ENCODE measurements around the gene CAVIN1. TPM values are rescaled to one million over a fixed set of nuclear protein-coding genes. Genes with fewer than 3 reads are reported as not detected.

Gene CAVIN1
- total RNA-seq, 2 experiments from 2014 or later = 1.7 to 2.0 TPM

DNA sequence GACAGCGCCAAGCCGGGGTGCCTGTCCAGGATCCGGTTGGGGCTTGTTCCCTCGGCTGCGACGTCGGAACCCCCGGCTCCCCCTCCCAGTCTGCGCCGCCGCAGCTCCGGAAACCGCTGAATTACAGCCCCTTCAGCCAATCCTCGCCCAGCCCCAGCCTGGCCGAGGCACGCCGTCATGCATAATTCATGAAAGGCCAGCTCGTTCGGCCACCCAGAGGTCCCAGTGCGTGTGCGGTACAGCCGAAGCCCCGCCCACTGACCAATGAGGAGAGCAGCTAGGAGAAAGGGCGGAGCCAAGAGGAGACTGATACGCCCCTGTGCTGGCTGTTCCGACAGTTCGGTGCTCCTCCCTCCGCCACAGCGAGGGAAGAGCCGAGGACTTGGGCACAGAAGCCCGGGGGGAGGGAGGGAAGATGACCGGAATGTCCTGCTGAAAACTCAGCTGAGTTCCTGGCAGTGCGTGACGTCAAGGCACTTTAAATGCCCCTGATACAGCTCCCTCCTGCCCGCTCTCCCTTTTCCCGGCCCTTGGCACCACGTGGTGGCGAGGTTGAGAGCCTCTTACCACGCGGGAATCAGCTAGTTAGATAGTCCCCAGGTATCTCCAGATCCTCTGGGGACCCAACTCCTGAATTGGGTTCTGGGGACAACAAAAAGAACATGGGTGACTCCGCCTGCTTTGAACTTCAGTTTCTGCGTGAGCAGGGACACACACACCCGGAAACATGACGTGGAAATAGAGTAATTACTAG, 34.5 kb downstream of the CAVIN1 start, which contains the start of gene STAT3:
TSS of gene STAT3 (minus strand) at position 62 of the 754 bp plus-strand sequence. CDS start 39,926 bp downstream, outside the sequence.
- H3K4me1 Mint-ChIP-seq (ENCODE audit: low read depth) = peaks cover 51% of the 10 kb centered on the region
- ChIA-PET POLR2A (interaction anchor here (0.6 to 3.2 kb wide), 32 partner anchors 8 to 927 kb away, joined by 3 to 24 read pairs (median 4); partner anchors contain the start of genes BECN1, DHX58 and STAT5A), CTCF (interaction anchor here (0.7 to 7.7 kb wide), 25 partner anchors 10 to 369 kb away, joined by 3 to 74 read pairs (median 4); partner anchors contain the start of genes NKIRAS2 and STAT5A)
- no peaks in the 10 kb centered on the region for H3K9me3 Mint-ChIP-seq (ENCODE audit: insufficient read depth)
- peak within 1 kb of the TSS; percentile 89 for H3K4me3 Mint-ChIP-seq
- H3K36me3 Mint-ChIP-seq (ENCODE audit: low read depth) = peaks cover 14% of the 10 kb centered on the region
- no peaks in the 10 kb centered on the region for H3K27me3 Mint-ChIP-seq (ENCODE audit: low read depth)
- peak; percentile 94 for ATAC-seq
- DNase-seq = peak; percentile 100
- peak within 1 kb of the TSS; percentile 99 for H3K27ac Mint-ChIP-seq

DNA sequence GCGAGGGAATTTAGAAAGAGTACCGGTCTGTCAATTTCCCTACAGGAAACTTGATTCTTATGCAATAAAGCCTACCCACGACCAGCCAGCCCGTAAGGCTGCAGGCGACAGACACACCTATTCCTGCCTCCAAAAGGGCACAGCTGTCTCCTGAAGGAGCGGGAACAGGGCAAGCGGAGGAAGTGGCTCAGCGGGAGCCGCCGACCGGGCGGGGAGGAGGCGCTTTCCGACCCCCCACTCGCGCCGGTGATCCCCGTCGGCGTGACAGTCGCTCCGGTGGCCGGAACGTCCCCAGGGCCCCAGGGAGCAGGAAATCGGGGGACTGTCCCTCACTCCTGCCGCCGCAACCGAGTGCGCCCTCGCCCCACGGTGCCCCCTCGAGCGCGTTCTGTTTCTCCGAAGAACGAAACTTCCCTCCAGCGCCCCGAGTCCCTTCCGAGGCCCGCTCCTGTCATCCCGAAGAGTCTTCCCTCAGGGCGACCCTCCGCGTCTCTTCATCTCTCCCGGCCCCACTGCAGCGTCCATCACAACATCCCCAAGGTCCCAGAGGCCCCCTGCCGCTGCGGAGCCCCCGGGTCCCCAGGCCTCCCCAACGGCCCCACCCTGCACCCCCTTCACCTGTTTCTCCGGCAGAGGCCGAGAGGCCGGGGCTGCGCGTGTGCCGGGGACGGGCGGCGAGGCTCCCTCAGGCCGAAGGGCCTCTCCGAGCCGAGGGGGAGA, 35.2 kb downstream of the CAVIN1 start:
- DNase-seq = peak; percentile 51
- no peaks in the 10 kb centered on the region for H3K9me3 Mint-ChIP-seq (ENCODE audit: insufficient read depth)
- H3K27ac Mint-ChIP-seq = peak overlapping the region; percentile 99
- H3K36me3 Mint-ChIP-seq (ENCODE audit: low read depth) = peaks cover 14% of the 10 kb centered on the region
- H3K4me1 Mint-ChIP-seq (ENCODE audit: low read depth) = peaks cover 49% of the 10 kb centered on the region
- ChIA-PET POLR2A (interaction anchor here (0.8 to 3.2 kb wide), 29 partner anchors 9 to 928 kb away, joined by 3 to 24 read pairs (median 4); partner anchors contain the start of genes DHX58 and STAT5A), CTCF (interaction anchor here (0.7 to 7.7 kb wide), 21 partner anchors 9 to 368 kb away, joined by 3 to 74 read pairs (median 5); partner anchors contain the start of genes NKIRAS2 and STAT5A)
- H3K27me3 Mint-ChIP-seq (ENCODE audit: low read depth) = no peaks in the 10 kb centered on the region
- ATAC-seq = no peak
- H3K4me3 Mint-ChIP-seq = peak overlapping the region; percentile 89

DNA sequence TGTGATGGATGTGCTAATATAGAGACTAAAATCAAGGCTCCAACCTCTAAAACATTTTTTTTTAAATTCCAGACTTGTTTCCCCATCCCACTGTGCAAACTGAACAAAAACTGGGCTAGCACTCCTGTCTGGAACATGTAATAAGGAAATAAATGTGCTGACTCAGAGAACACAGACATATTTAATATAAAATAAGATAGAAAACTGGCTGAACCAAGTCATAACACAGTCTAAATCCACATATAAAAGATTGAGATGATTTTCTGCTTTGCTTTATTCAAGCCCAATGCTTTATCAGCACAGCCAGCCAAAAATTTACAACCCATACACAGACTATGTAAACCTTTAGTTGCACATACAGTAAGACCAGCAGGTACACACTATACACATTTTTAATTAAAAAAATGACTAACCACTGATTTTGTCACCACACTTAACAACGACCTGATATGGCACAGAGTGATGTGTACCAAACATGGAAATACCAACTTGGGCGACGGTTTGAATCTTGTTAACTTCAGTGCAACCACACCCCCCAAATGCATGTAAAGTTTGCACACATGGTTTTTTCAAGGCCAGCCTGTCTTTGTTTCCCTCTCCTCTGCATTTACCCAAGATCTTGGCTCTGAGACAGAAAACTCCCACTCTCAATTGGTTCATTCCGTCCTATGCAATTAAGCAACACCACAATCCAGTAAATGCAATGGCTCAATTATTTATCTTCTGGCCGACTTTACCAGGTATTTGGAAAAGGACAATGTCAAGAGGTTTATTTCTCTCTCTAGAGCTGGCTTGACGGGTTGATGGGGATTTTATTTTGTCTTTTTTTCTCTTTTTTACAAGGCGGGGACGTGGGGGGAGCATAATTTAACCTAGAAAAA, 36.0 kb downstream of the CAVIN1 start:
- H3K4me1 Mint-ChIP-seq (ENCODE audit: low read depth) = peaks cover 49% of the 10 kb centered on the region
- H3K36me3 Mint-ChIP-seq (ENCODE audit: low read depth) = peaks cover 17% of the 10 kb centered on the region
- H3K27ac Mint-ChIP-seq = peak overlapping the region; percentile 99
- ATAC-seq (no peak), DNase-seq (peak; percentile 37)
- H3K4me3 Mint-ChIP-seq = peak overlapping the region; percentile 89
- H3K9me3 Mint-ChIP-seq (ENCODE audit: insufficient read depth) = no peaks in the 10 kb centered on the region
- no peaks in the 10 kb centered on the region for H3K27me3 Mint-ChIP-seq (ENCODE audit: low read depth)
- ChIA-PET POLR2A (interaction anchor here (1.0 to 3.2 kb wide), 4 partner anchors 11 to 366 kb away, joined by 3 to 24 read pairs (median 10); no protein-coding TSS in a partner anchor), CTCF (interaction anchor here (2.6 to 7.7 kb wide), 2 partner anchors 8 to 64 kb away, joined by 12 to 70 read pairs; no protein-coding TSS in a partner anchor)

DNA sequence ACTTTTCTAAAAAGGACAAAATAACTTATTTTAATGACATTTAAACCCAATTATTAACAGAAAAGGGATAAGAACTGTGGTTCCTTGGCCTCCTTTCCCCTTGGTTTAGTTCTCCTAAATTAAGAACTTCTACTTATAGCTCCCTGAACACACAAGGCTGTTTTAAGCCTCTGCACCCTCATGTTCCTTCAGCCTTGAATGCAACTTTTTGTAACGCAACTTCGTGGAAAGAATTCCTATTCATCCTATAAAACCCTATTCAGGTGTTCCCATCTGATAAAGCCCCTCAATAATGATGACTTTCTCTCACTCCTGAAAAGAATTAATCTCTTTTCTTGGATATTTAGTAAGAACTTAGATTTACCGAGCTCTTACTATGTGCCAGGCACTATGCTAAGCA, 41.2 kb downstream of the CAVIN1 start:
- H3K36me3 Mint-ChIP-seq (ENCODE audit: low read depth) = peaks cover 27% of the 10 kb centered on the region
- POLR2A ChIA-PET = interaction anchor here (0.6 to 1.0 kb wide), 2 partner anchors 46 to 69 kb away, joined by 3 to 5 read pairs; no protein-coding TSS in a partner anchor
- peak overlapping the region; percentile 11 for H3K27ac Mint-ChIP-seq
- H3K4me1 Mint-ChIP-seq (ENCODE audit: low read depth) = peaks cover 57% of the 10 kb centered on the region
- DNase-seq (no peak), ATAC-seq (no peak)
- no peak overlapping the region for H3K4me3 Mint-ChIP-seq
- no peaks in the 10 kb centered on the region for H3K9me3 Mint-ChIP-seq (ENCODE audit: insufficient read depth)
- no peaks in the 10 kb centered on the region for H3K27me3 Mint-ChIP-seq (ENCODE audit: low read depth)
- CTCF ChIA-PET = interaction anchor here (1.2 kb wide), 1 partner anchor 20 kb away, joined by 3 read pairs; no protein-coding TSS in a partner anchor

DNA sequence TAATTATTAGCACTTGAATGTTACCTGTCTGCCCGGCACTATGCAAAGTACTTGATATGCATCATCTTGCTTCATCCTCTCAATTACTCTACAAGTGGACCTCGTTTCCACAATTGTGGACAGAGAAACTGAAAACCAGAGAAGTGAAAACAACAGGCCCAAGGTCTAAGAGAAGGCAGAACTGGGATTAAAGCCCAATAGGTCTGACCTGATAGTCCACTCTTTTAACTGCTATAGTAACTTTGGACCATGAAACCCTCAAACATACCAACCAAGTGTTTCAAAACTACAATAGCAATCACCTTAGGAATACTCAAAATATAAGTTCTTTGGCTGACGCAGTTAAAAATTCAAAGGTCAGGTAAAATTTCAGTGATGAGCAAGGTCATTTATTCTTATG, 42.1 kb downstream of the CAVIN1 start:
- Mint-ChIP-seq H3K4me1 (ENCODE audit: low read depth) (peaks cover 50% of the 10 kb centered on the region), H3K4me3 (no peak overlapping the region), H3K36me3 (ENCODE audit: low read depth) (peaks cover 23% of the 10 kb centered on the region), H3K27me3 (ENCODE audit: low read depth) (no peaks in the 10 kb centered on the region), H3K27ac (no peak overlapping the region), H3K9me3 (ENCODE audit: insufficient read depth) (no peaks in the 10 kb centered on the region)
- ATAC-seq (no peak), DNase-seq (no peak)
- ChIA-PET POLR2A (interaction anchor here (0.9 kb wide), 1 partner anchor 45 kb away, joined by 3 read pairs; no protein-coding TSS in a partner anchor), CTCF (no interaction called here)

DNA sequence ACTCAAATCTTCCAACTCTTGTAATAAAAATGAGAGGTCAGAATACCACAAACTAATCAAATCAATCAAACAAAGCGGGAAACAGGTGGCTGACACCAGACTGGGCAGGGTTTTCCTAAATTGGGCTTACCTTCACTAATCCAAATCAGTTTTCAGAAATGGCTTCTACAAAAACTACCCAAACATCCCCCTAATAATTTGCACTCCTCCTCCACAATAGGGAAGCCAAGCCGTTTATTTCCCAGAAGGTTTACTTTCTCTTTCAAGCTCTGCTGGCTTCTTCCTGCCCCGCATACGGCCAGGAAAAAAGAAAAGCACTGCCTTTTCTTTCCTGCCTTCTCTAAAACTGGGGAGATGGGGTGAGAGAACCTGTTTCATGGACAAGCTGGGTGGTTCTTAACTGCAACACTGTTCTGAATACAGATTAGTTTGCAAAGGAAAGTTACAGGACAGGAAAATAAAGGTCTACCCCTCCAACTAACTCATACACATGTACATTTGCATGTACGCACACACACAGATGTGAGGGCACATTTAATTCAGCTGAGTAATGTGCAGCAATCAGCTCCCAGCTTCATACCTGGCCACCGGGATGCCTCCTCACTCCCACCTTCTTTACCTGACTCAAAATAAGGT, 44.0 kb downstream of the CAVIN1 start:
- Mint-ChIP-seq H3K27ac (peak overlapping the region; percentile 87), H3K4me1 (ENCODE audit: low read depth) (peaks cover 47% of the 10 kb centered on the region), H3K9me3 (ENCODE audit: insufficient read depth) (no peaks in the 10 kb centered on the region), H3K36me3 (ENCODE audit: low read depth) (peaks cover 22% of the 10 kb centered on the region), H3K27me3 (ENCODE audit: low read depth) (no peaks in the 10 kb centered on the region), H3K4me3 (peak overlapping the region; percentile 81)
- peak; percentile 66 for ATAC-seq
- ChIA-PET CTCF (interaction anchor here (1.2 to 2.2 kb wide), 6 partner anchors 9 to 141 kb away, joined by 3 to 12 read pairs (median 6); partner anchors contain the start of gene STAT3), POLR2A (interaction anchor here (0.7 to 2.5 kb wide), 3 partner anchors 9 to 17 kb away, joined by 3 to 8 read pairs (median 3); partner anchors contain the start of gene STAT3)
- DNase-seq = no peak

DNA sequence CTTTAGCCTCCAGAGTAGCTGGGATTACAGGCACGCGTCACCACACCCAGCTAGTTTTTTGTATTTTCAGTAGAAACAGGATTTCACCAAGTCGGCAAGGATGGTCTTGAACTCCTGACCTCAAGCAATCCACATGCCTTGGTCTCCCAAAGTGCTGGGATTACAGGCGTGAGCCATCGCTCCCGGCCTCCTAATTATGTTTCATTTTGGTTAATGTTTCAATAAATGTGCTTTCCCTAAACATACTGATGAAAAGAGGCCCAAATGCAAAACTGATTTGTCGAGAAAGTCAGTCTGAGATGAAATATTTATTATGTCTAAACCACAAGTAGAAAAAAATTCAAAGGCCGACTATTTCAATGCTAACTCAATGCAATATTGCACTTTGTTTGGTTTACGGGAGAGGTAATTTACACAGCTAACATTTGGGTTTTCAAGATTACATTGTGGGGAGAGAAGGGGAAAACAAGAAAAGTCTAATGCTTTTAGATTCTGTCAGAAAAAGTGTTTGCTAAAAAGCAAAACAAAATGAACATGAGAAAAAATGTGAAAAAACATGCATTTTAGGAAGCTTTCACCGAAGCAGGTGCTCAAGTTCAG, 44.6 kb downstream of the CAVIN1 start:
- Mint-ChIP-seq H3K27me3 (ENCODE audit: low read depth) (no peaks in the 10 kb centered on the region), H3K36me3 (ENCODE audit: low read depth) (peaks cover 25% of the 10 kb centered on the region), H3K27ac (peak overlapping the region; percentile 87), H3K9me3 (ENCODE audit: insufficient read depth) (no peaks in the 10 kb centered on the region), H3K4me1 (ENCODE audit: low read depth) (peaks cover 43% of the 10 kb centered on the region), H3K4me3 (peak overlapping the region; percentile 81)
- DNase-seq (no peak), ATAC-seq (no peak)
- ChIA-PET POLR2A (interaction anchor here (0.7 to 2.5 kb wide), 4 partner anchors 10 to 17 kb away, joined by 3 to 8 read pairs (median 4); partner anchors contain the start of gene STAT3), CTCF (interaction anchor here (1.2 to 2.2 kb wide), 6 partner anchors 10 to 141 kb away, joined by 3 to 12 read pairs (median 6); partner anchors contain the start of gene STAT3)

DNA sequence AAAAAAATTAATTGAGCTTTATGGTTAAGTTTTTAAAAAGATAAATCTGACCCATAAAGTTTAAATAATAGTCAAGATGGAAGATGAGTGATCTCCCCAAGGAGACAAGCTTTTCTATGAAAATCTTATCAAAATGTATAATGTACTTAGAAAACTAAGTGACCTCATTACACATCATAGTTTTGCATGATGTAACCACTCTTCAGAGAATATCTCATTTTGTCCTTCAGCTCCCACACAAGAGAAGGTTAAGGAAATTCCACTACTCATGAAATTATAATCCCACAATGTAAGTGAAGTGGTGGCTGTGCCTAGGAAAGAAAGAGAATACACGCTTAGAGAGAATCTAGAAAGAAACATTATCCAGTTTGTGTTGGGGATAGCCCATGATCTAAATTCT, 49.2 kb downstream of the CAVIN1 start:
- POLR2A ChIA-PET = no interaction called here
- Mint-ChIP-seq H3K27me3 (ENCODE audit: low read depth) (no peaks in the 10 kb centered on the region), H3K36me3 (ENCODE audit: low read depth) (peaks cover 34% of the 10 kb centered on the region), H3K4me1 (ENCODE audit: low read depth) (peaks cover 38% of the 10 kb centered on the region), H3K4me3 (no peak overlapping the region), H3K27ac (no peak overlapping the region), H3K9me3 (ENCODE audit: insufficient read depth) (peaks cover 6% of the 10 kb centered on the region)
- ATAC-seq (no peak), DNase-seq (no peak)
- CTCF ChIA-PET = interaction anchor here (0.6 to 0.8 kb wide), 2 partner anchors 19 to 50 kb away, joined by 3 read pairs; no protein-coding TSS in a partner anchor

DNA sequence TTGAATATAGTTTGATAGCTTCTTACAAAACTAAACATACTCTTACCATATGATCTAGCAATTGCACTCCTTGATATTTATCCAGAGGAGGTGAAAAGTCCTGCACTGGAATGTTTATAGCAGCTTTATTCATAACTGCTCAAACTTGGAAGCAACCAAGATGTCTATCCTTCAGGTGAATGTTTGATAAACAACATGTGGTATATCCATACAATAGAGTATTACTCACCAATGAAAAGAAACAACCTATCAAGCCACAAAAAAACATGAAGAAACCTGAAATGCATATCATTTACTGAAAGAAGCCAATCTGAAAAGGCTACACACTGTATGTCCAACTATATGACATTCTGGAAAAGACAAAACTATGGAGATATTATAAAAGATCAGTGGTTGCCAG, 50.9 kb downstream of the CAVIN1 start:
- ChIA-PET CTCF (no interaction called here), POLR2A (interaction anchor here (0.7 kb wide), 2 partner anchors 243 to 447 kb away, joined by 3 read pairs; no protein-coding TSS in a partner anchor)
- no peaks in the 10 kb centered on the region for H3K27me3 Mint-ChIP-seq (ENCODE audit: low read depth)
- no peak overlapping the region for H3K27ac Mint-ChIP-seq
- peaks cover 36% of the 10 kb centered on the region for H3K4me1 Mint-ChIP-seq (ENCODE audit: low read depth)
- no peak for ATAC-seq
- peaks cover 30% of the 10 kb centered on the region for H3K36me3 Mint-ChIP-seq (ENCODE audit: low read depth)
- H3K4me3 Mint-ChIP-seq = no peak overlapping the region
- no peak for DNase-seq
- H3K9me3 Mint-ChIP-seq (ENCODE audit: insufficient read depth) = peaks cover 6% of the 10 kb centered on the region

Data from activated CD8-positive, alpha-beta T cell treated with anti-CD3 and anti-CD28 coated beads, Interleukin-2, amount 10 ng/mL, durations not matched to agents 7 days and 5 days (primary cell).